ENCODE data around the gene FGGY. TPM values are rescaled to one million over a fixed set of nuclear protein-coding genes. Genes with fewer than 3 reads are reported as not detected.
"Not testable (repeated sequence)": the region's sequence is repeated elsewhere in the genome, so short reads cannot be mapped to it uniquely, and the experiment has no call there.

Gene FGGY
- total and polyA plus RNA-seq, 5 experiments from 2014 or later = 5.7 to 11.1 (median 6.4) TPM

- H3K9me3 Mint-ChIP-seq = peaks cover 0 to 4% (median 0%) of the 10 kb centered on the region in 9 donors
- DNase-seq (no peak), ATAC-seq (no peak)
- no peak overlapping the region for H3K27ac Mint-ChIP-seq
- POLR2A ChIA-PET = no interaction called here
- no peaks in the 10 kb centered on the region for H3K4me1 Mint-ChIP-seq
- peaks cover 0 to 3% (median 2%) of the 10 kb centered on the region in 3 donors for H3K36me3 Mint-ChIP-seq
- H3K27me3 Mint-ChIP-seq = no peaks in the 10 kb centered on the region
- H3K4me3 Mint-ChIP-seq = no peak overlapping the region
Measured at GRCh38 chr1:59718989-59719360, 422.1 kb downstream of the FGGY start.

DNA sequence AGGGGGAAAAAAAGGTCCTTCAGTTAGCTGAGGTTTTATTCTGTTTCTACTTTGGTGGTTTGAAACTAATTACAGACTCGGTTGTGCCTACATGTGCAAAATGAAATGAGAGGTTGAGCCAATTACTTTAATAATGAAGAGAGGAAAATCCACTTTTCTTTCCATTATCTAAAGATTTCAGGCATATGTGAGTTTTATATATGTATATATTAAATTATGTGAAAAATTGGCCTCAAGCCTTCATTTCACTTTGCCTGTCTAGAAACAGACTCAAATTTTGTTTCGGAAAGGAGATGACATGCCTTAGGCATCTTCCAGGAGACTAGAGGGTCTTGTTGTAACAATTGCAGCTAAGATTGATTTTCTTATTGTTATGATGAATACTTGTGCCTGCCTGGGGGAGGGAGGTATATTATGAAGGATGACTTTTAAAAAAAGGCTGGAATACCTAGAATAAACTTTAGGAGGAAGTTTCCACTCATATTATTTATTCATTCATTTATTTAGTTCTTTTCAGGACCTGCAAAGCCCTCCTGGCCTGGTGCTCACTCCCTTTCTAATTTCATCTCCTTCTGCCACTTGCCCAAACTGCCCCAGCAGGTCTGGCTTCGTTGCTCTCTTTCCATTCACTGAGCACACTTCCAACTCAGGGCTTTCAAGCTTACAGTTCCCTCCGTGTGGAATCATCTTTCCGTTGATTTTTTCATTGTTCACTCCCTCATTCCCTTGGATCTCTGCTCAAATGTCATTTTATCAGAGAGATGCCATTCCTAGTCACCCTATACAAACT, 423.6 kb downstream of the FGGY start:
- H3K4me1 Mint-ChIP-seq = no peaks in the 10 kb centered on the region
- H3K27ac Mint-ChIP-seq = no peak overlapping the region
- peaks cover 2 to 3% (median 2%) of the 10 kb centered on the region in 3 donors for H3K36me3 Mint-ChIP-seq
- DNase-seq (no peak), ATAC-seq (no peak)
- H3K9me3 Mint-ChIP-seq = peaks cover 0 to 7% (median 0%) of the 10 kb centered on the region in 9 donors
- no peak overlapping the region for H3K4me3 Mint-ChIP-seq
- POLR2A ChIA-PET = no interaction called here
- H3K27me3 Mint-ChIP-seq = no peaks in the 10 kb centered on the region

DNA sequence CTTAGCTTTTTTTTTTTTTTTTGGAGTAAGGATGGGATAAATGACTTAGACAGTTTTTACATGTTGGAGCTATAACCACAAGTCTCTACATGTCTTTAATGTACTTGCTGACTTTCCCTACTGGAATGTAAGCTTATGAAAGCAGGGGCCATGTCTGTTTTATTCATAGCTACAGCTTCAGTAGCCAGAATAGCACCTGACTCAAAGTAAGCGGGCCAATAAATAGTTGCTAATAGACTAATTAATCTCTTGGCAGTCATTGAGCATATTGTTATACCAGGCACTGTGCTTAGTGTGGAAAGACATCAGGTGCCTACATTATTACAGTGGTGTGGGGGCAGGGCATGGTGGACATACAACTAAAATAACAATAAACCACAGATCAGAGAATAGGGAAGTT, 433.4 kb downstream of the FGGY start:
- no peaks in the 10 kb centered on the region for H3K27me3 Mint-ChIP-seq
- H3K4me1 Mint-ChIP-seq = peaks cover 16 to 32% (median 19%) of the 10 kb centered on the region in 4 donors
- no peaks in the 10 kb centered on the region for H3K9me3 Mint-ChIP-seq
- peak overlapping the region in 1 of 10 donors; percentile 43 for H3K27ac Mint-ChIP-seq
- ATAC-seq (no peak), DNase-seq (no peak)
- POLR2A ChIA-PET = no interaction called here
- peaks cover 0 to 10% (median 8%) of the 10 kb centered on the region in 3 donors for H3K36me3 Mint-ChIP-seq
- H3K4me3 Mint-ChIP-seq = no peak overlapping the region

DNA sequence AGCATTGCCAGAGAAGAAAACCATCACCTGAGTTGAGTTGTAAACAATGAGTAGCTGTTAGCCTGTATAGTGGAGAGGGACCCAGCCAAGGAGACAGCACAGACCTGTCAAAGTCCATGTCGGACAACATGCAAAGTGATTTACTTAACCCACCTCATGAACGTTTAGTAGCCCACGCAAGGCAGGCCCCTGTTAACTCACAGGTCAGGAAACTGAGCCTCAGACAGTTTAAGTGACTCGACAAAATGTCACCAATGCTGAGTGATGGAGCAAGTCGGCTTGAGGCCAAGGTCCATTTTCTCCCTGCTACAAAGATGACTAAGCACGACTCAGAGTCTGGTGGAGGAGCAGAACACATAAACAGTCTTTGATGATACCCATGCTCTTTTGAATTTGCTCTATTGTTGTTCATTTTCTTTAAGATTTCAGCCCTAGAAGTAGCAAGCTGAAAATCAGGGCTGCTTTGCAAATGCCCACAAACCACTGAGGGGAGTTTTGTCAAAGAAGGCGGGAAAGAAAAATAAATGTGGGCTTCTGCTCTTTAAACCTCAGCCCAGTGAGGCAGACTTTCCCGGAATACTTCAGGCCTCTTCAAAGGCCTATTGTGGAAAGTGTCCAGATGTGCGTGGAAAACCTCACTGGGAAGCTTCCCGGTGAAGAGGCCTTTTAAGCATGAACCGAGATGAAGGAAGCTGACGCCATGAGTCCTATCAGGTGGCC, 434.0 kb downstream of the FGGY start:
- H3K4me1 Mint-ChIP-seq = peaks cover 16 to 32% (median 19%) of the 10 kb centered on the region in 4 donors
- H3K9me3 Mint-ChIP-seq = peaks cover 0 to 4% (median under 1%) of the 10 kb centered on the region in 9 donors
- POLR2A ChIA-PET = no interaction called here
- DNase-seq = peak in 1 of 10 donors; percentile 13
- ATAC-seq = peak in 1 of 2 donors; percentile 25
- H3K27ac Mint-ChIP-seq = peak overlapping the region in 7 of 10 donors; percentile 6 to 84 (median 61)
- H3K27me3 Mint-ChIP-seq = no peaks in the 10 kb centered on the region
- peaks cover 3 to 16% (median 11%) of the 10 kb centered on the region in 3 donors for H3K36me3 Mint-ChIP-seq
- peak overlapping the region in 6 of 10 donors; percentile 3 to 59 (median 49) for H3K4me3 Mint-ChIP-seq

DNA sequence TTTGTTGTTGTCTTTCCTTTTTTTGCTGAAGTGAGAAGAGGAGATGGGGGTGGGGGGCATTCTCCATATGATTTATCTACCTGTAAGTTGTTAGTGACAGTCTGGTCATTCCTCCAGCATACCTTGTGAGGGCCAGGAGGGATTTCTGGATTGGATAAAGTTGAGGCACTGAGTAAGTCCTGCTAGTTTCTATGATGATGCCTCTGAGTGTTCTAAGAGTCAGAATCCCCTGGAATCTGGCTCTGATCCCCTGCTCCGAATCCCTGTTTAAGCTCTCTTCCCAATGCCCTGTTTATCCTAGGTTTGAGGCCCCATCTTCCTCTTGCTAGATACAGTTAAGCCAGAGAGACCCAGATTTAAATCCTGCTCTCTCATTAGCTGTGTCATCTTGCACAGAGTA, 434.7 kb downstream of the FGGY start:
- POLR2A ChIA-PET = no interaction called here
- Mint-ChIP-seq H3K27me3 (no peaks in the 10 kb centered on the region), H3K27ac (peak overlapping the region in 5 of 10 donors; percentile 6 to 86 (median 78)), H3K4me3 (peak overlapping the region in 7 of 10 donors; percentile 3 to 59 (median 47)), H3K36me3 (peaks cover 9 to 23% (median 18%) of the 10 kb centered on the region in 3 donors), H3K4me1 (peaks cover 16 to 32% (median 19%) of the 10 kb centered on the region in 4 donors), H3K9me3 (peaks cover 0 to 10% (median 7%) of the 10 kb centered on the region in 9 donors)
- ATAC-seq (no peak), DNase-seq (no peak)

GRCh38 chr1:59732214-59732955, 435.5 kb downstream of the FGGY start:
- no peaks in the 10 kb centered on the region for H3K27me3 Mint-ChIP-seq
- H3K9me3 Mint-ChIP-seq = peaks cover 0 to 11% (median 7%) of the 10 kb centered on the region in 9 donors
- no peak for ATAC-seq
- POLR2A ChIA-PET = no interaction called here
- DNase-seq = no peak
- peaks cover 16 to 32% (median 19%) of the 10 kb centered on the region in 4 donors for H3K4me1 Mint-ChIP-seq
- peak overlapping the region in 1 of 10 donors; percentile 6 for H3K4me3 Mint-ChIP-seq
- peaks cover 11 to 24% (median 18%) of the 10 kb centered on the region in 3 donors for H3K36me3 Mint-ChIP-seq
- peak overlapping the region in 1 of 10 donors; percentile 86 for H3K27ac Mint-ChIP-seq

DNA sequence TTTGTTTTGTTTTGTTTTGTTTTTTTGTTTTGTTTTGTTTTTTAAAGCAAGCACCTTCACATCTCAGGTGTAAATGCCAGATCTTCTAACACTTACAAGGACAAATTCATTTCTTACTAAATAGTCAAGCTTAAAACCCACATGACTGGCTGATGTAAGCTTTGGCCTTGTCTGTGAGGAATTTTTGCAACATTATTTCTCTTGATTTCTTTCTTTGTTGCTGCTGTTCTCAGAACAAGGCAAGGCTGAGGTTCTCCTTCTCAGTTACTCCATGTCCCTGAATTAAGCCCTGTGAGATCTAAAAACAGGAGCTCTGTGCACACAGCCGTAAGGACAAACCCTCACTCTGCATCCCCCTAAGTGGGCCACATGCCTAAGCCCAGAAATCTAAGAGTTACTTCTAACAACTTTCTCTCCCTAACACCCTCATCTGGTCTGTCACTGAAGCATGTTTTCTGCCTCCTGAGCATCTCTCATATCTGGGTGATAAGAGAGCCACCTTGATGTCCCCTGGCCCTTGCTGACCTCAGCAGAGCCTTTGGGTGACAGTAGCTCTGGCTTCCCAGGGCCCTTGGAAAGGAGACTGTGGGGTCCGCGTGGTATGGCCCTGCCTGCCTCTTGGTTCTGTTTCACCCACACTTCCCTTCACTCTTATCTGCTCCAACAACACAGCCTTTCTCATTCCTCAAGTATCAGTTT, 436.7 kb downstream of the FGGY start:
- no peaks in the 10 kb centered on the region for H3K27me3 Mint-ChIP-seq
- ATAC-seq = no peak
- H3K27ac Mint-ChIP-seq = peak overlapping the region in 1 of 10 donors; percentile 24
- H3K36me3 Mint-ChIP-seq = peaks cover 11 to 30% (median 21%) of the 10 kb centered on the region in 3 donors
- no peak overlapping the region for H3K4me3 Mint-ChIP-seq
- H3K9me3 Mint-ChIP-seq = peaks cover 0 to 11% (median 7%) of the 10 kb centered on the region in 9 donors
- peaks cover 16 to 32% (median 19%) of the 10 kb centered on the region in 4 donors for H3K4me1 Mint-ChIP-seq
- no peak for DNase-seq
- POLR2A ChIA-PET = no interaction called here

DNA sequence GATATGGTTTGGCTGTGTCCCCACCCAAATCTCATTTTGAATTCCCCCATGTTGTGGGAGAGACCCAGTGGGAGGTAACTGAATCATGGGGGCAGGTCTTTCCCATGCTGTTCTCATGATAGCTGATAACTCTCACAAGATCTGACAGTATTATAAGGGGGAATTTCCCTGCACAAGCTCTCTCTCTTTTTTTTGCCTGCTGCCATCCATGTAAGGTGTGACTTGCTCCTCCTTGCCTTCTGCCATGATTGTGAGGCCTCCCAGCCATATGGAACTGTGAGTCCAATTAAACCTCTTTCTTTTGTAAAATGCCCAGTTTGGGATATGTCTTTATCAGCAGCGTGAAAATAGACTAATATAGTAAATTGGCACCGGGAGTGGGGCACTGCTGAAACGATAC, 439.0 kb downstream of the FGGY start:
- Mint-ChIP-seq H3K4me1 (peaks cover 10 to 24% (median 14%) of the 10 kb centered on the region in 4 donors), H3K9me3 (peaks cover 0 to 11% (median 7%) of the 10 kb centered on the region in 9 donors), H3K36me3 (peaks cover 11 to 30% (median 21%) of the 10 kb centered on the region in 3 donors)
- H3K27ac Mint-ChIP-seq, DNase-seq, H3K4me3 Mint-ChIP-seq, ATAC-seq, POLR2A ChIA-PET, H3K27me3 Mint-ChIP-seq: not testable (repeated sequence)

DNA sequence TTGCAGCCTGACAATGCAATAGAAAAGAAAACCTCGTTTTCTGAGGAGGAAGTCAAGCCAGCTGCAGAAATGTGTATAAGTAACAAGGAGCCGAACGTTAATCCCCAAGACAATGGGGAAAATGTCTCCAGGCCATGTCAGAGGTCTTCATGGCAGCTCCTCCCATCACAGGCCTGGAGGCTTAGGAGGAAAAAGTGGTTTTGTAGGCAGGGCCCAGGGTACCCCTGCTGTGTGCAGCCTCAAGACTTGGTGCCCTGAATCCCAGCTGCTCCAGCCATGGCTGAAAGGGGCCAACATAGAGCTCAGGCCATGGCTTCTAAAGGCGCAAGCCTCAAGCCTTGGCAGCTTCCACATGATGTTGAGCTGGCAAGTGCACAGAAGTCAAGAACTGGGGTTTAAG, 439.9 kb downstream of the FGGY start:
- peaks cover 2 to 16% (median 6%) of the 10 kb centered on the region in 4 donors for H3K4me1 Mint-ChIP-seq
- ATAC-seq (no peak), DNase-seq (no peak)
- POLR2A ChIA-PET = no interaction called here
- H3K36me3 Mint-ChIP-seq = peaks cover 11 to 33% (median 21%) of the 10 kb centered on the region in 3 donors
- no peaks in the 10 kb centered on the region for H3K27me3 Mint-ChIP-seq
- no peak overlapping the region for H3K27ac Mint-ChIP-seq
- H3K4me3 Mint-ChIP-seq = no peak overlapping the region
- H3K9me3 Mint-ChIP-seq = peaks cover 0 to 11% (median 7%) of the 10 kb centered on the region in 9 donors

DNA sequence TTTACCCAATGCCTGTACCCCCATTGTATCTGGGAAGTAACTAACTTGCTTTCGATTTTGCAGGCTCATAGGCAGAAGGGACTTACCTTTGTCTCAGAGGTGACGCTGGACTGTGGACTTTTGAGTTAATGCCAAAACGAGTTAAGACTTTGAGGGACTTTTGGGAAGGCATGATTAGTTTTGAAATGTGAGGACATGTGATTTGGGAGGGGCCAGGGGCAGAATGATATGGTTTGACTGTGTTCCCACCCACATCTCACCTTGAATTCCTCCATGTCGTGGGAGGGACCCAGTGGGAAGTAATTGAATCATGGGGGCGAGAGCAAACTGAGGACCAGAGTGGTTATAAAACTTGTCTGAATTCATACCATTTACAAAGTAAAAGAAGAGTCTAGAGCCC, 440.7 kb downstream of the FGGY start:
- H3K9me3 Mint-ChIP-seq = peaks cover 0 to 11% (median 7%) of the 10 kb centered on the region in 9 donors
- no peaks in the 10 kb centered on the region for H3K27me3 Mint-ChIP-seq
- H3K27ac Mint-ChIP-seq = no peak overlapping the region
- H3K4me3 Mint-ChIP-seq = no peak overlapping the region
- POLR2A ChIA-PET = no interaction called here
- H3K4me1 Mint-ChIP-seq = peaks cover 0 to 7% (median under 1%) of the 10 kb centered on the region in 4 donors
- no peak for ATAC-seq
- H3K36me3 Mint-ChIP-seq = peaks cover 11 to 33% (median 21%) of the 10 kb centered on the region in 3 donors
- DNase-seq = no peak

GRCh38 chr1:59738152-59738551, 441.3 kb downstream of the FGGY start:
- H3K27ac Mint-ChIP-seq = no peak overlapping the region
- H3K4me3 Mint-ChIP-seq = no peak overlapping the region
- H3K27me3 Mint-ChIP-seq = no peaks in the 10 kb centered on the region
- POLR2A ChIA-PET = no interaction called here
- ATAC-seq (no peak), DNase-seq (no peak)
- peaks cover 0 to 2% (median under 1%) of the 10 kb centered on the region in 4 donors for H3K4me1 Mint-ChIP-seq
- H3K36me3 Mint-ChIP-seq = peaks cover 11 to 33% (median 21%) of the 10 kb centered on the region in 3 donors
- H3K9me3 Mint-ChIP-seq = peaks cover 0 to 11% (median 7%) of the 10 kb centered on the region in 9 donors

GRCh38 chr1:59738591-59739015, 441.7 kb downstream of the FGGY start:
- H3K27me3 Mint-ChIP-seq = no peaks in the 10 kb centered on the region
- H3K27ac Mint-ChIP-seq = no peak overlapping the region
- H3K9me3 Mint-ChIP-seq = peaks cover 0 to 11% (median 7%) of the 10 kb centered on the region in 9 donors
- peaks cover 0 to 2% (median under 1%) of the 10 kb centered on the region in 4 donors for H3K4me1 Mint-ChIP-seq
- DNase-seq (no peak), ATAC-seq (no peak)
- H3K36me3 Mint-ChIP-seq = peaks cover 11 to 33% (median 21%) of the 10 kb centered on the region in 3 donors
- POLR2A ChIA-PET = no interaction called here
- no peak overlapping the region for H3K4me3 Mint-ChIP-seq

Data from naive thymus-derived CD8-positive, alpha-beta T cell (primary cell).